Measurements from ENCODE around the gene RPS3. TPM values are rescaled to one million over a fixed set of nuclear protein-coding genes. Genes with fewer than 3 reads are reported as not detected.
A peak's percentile ranks its signal among the peaks of the same experiment; 100 is the strongest.

RPS3 gene
- total and polyA plus RNA-seq, 2 of the 13 experiments (the other 11 are each of a cell fraction or from before 2014, with no cell fraction given): 2,143 to 3,616 TPM

DNA sequence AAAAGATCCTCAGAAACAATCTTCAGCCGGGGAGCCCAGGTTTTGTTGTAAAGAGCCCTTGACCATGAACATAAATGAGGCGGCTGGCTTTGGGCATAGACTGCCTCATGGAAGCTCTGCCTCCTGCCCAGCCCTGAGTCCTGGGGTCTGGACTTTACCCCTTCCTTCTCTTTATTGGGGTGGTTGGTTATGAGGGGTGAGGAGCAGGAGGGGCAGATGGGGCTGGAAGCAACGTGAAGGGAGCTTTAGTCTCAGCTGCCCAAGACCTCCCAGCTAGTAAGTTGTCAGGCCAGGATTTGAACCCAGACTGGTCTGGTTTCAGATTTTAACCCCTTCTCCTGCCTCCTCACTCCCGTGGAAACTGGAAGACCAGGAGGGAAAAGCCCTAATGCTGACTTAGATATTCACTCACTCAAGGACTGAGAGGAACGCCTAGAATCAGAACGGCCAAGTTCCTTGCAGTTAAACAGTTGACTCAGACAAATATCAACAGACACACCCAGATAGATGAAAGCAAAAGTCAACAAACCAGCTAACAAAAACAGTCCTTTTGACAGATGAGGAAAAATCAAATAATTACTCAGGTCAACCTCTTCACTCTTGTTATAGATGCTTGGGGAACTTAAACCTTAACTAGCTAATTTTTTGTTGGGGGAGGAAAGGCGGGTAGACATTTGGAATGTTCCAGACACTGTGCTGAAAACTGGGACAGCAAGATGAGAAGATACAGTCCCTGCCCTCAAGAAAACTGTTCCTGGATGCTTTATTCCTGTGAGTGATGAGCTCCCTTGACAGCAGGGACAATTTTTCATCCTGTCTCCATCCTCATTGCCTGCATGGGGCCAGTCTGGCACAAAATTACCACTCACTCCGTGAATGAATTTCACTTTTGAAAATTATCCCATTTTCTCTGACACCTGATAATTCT lies 27.1 kb upstream of the RPS3 start (continued):
- TF ChIP-seq, protein P1, sequence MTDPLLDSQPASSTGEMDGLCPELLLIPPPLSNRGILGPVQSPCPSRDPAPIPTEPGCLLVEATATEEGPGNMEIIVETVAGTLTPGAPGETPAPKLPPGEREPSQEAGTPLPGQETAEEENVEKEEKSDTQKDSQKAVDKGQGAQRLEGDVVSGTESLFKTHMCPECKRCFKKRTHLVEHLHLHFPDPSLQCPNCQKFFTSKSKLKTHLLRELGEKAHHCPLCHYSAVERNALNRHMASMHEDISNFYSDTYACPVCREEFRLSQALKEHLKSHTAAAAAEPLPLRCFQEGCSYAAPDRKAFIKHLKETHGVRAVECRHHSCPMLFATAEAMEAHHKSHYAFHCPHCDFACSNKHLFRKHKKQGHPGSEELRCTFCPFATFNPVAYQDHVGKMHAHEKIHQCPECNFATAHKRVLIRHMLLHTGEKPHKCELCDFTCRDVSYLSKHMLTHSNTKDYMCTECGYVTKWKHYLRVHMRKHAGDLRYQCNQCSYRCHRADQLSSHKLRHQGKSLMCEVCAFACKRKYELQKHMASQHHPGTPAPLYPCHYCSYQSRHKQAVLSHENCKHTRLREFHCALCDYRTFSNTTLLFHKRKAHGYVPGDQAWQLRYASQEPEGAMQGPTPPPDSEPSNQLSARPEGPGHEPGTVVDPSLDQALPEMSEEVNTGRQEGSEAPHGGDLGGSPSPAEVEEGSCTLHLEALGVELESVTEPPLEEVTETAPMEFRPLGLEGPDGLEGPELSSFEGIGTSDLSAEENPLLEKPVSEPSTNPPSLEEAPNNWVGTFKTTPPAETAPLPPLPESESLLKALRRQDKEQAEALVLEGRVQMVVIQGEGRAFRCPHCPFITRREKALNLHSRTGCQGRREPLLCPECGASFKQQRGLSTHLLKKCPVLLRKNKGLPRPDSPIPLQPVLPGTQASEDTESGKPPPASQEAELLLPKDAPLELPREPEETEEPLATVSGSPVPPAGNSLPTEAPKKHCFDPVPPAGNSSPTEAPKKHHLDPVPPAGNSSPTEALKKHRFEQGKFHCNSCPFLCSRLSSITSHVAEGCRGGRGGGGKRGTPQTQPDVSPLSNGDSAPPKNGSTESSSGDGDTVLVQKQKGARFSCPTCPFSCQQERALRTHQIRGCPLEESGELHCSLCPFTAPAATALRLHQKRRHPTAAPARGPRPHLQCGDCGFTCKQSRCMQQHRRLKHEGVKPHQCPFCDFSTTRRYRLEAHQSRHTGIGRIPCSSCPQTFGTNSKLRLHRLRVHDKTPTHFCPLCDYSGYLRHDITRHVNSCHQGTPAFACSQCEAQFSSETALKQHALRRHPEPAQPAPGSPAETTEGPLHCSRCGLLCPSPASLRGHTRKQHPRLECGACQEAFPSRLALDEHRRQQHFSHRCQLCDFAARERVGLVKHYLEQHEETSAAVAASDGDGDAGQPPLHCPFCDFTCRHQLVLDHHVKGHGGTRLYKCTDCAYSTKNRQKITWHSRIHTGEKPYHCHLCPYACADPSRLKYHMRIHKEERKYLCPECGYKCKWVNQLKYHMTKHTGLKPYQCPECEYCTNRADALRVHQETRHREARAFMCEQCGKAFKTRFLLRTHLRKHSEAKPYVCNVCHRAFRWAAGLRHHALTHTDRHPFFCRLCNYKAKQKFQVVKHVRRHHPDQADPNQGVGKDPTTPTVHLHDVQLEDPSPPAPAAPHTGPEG (CRISPR knock-in tag; IDR thresholded peaks at IDR 0.05): no peak
- TF ChIP-seq, protein P2, sequence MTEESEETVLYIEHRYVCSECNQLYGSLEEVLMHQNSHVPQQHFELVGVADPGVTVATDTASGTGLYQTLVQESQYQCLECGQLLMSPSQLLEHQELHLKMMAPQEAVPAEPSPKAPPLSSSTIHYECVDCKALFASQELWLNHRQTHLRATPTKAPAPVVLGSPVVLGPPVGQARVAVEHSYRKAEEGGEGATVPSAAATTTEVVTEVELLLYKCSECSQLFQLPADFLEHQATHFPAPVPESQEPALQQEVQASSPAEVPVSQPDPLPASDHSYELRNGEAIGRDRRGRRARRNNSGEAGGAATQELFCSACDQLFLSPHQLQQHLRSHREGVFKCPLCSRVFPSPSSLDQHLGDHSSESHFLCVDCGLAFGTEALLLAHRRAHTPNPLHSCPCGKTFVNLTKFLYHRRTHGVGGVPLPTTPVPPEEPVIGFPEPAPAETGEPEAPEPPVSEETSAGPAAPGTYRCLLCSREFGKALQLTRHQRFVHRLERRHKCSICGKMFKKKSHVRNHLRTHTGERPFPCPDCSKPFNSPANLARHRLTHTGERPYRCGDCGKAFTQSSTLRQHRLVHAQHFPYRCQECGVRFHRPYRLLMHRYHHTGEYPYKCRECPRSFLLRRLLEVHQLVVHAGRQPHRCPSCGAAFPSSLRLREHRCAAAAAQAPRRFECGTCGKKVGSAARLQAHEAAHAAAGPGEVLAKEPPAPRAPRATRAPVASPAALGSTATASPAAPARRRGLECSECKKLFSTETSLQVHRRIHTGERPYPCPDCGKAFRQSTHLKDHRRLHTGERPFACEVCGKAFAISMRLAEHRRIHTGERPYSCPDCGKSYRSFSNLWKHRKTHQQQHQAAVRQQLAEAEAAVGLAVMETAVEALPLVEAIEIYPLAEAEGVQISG (CRISPR knock-in tag; IDR thresholded peaks at IDR 0.05): no peak
- TF ChIP-seq ZSCAN12 (CRISPR knock-in tag; IDR thresholded peaks at IDR 0.05) (no peak), MATR3 (CRISPR knock-in tag; IDR thresholded peaks at IDR 0.05) (no peak), PAF1 (CRISPR knock-in tag; IDR thresholded peaks at IDR 0.05) (no peak), TEAD3 (CRISPR knock-in tag; optimal IDR thresholded peaks at IDR 0.05; ENCODE audit: borderline replicate concordance) (peak; percentile 53), AHR (CRISPR knock-in tag; IDR thresholded peaks at IDR 0.05) (no peak), ZNF329 (CRISPR knock-in tag; IDR thresholded peaks at IDR 0.05; ENCODE audit: low read depth) (no peak), ZFP36L2 (CRISPR knock-in tag; IDR thresholded peaks at IDR 0.05) (no peak), SIX1 (CRISPR knock-in tag; IDR thresholded peaks at IDR 0.05; ENCODE audit: borderline replicate concordance) (peak; percentile 62), JUNB (CRISPR knock-in tag; IDR thresholded peaks at IDR 0.05; ENCODE audit: borderline replicate concordance) (peak; percentile 84; the same call in 1 of the 2 replicates), ZBTB38 (CRISPR knock-in tag; IDR thresholded peaks at IDR 0.05) (no peak)
- TF ChIP-seq, protein P3, sequence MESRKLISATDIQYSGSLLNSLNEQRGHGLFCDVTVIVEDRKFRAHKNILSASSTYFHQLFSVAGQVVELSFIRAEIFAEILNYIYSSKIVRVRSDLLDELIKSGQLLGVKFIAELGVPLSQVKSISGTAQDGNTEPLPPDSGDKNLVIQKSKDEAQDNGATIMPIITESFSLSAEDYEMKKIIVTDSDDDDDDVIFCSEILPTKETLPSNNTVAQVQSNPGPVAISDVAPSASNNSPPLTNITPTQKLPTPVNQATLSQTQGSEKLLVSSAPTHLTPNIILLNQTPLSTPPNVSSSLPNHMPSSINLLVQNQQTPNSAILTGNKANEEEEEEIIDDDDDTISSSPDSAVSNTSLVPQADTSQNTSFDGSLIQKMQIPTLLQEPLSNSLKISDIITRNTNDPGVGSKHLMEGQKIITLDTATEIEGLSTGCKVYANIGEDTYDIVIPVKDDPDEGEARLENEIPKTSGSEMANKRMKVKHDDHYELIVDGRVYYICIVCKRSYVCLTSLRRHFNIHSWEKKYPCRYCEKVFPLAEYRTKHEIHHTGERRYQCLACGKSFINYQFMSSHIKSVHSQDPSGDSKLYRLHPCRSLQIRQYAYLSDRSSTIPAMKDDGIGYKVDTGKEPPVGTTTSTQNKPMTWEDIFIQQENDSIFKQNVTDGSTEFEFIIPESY (CRISPR knock-in tag; IDR thresholded peaks at IDR 0.05): no peak
- TF ChIP-seq, protein P4, sequence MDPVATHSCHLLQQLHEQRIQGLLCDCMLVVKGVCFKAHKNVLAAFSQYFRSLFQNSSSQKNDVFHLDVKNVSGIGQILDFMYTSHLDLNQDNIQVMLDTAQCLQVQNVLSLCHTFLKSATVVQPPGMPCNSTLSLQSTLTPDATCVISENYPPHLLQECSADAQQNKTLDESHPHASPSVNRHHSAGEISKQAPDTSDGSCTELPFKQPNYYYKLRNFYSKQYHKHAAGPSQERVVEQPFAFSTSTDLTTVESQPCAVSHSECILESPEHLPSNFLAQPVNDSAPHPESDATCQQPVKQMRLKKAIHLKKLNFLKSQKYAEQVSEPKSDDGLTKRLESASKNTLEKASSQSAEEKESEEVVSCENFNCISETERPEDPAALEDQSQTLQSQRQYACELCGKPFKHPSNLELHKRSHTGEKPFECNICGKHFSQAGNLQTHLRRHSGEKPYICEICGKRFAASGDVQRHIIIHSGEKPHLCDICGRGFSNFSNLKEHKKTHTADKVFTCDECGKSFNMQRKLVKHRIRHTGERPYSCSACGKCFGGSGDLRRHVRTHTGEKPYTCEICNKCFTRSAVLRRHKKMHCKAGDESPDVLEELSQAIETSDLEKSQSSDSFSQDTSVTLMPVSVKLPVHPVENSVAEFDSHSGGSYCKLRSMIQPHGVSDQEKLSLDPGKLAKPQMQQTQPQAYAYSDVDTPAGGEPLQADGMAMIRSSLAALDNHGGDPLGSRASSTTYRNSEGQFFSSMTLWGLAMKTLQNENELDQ (CRISPR knock-in tag; IDR thresholded peaks at IDR 0.05; ENCODE audit: borderline replicate concordance): no peak

All from HepG2 (cell line).